Choroid plexus epithelial cell (primary cell): ENCODE measurements around the gene MAP3K5.

ENCODE experiments used
- DNase-seq: peaks from one replicate; pipeline ENCODE4 v3.0.0-alpha.2; 2010; ENCODE audit warnings: low read depth
- H3K4me3 ChIP-seq: 2 replicates; pipeline ENCODE4 v1.5.1; 2011; ENCODE audit warnings: low read depth, mild to moderate bottlenecking, control low read depth, low read length, moderate library complexity
- CTCF ChIP-seq: conservative IDR thresholded peaks from 2 replicates; pipeline ENCODE4 v1.5.1; 2011; ENCODE audit warnings: low read depth, mild to moderate bottlenecking, control low read depth, inconsistent platforms, low read length, moderate library complexity

The MAP3K5 gene

DNA sequence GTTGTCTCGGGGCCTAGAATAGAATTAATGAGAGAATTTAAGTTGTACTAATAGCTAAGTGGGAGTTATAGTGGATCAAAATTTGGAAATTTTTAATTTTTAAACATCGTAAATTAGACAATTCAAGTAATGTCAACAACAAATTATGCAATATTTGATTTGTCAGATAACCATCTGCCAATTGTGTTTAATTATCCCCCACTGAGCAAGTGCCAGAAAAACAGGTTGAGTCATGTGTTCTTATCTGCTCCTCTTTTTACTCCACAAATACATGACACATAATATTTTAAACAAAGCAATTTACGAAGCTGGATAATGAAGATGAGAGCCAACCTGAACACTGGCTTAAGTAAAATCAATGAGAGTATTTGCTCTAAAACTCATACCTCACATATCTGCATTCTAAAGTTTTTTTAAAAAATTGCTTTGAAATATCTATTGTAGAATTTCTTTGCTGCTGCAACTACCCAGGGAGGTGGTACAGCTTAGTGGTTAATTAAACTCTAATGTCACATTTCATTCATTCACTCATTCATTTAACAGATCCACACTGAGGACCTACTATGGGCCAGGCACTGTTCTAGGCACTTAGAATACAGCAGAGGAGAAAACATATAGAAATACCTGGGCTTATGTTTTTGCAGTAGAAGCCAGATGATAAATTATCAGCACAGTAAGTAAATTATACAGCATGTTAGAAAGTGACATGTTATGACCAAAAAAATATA lies 184.9 kb downstream of the MAP3K5 start:
- no peak overlapping the region for H3K4me3 ChIP-seq
- DNase-seq = peak; percentile 41

DNA sequence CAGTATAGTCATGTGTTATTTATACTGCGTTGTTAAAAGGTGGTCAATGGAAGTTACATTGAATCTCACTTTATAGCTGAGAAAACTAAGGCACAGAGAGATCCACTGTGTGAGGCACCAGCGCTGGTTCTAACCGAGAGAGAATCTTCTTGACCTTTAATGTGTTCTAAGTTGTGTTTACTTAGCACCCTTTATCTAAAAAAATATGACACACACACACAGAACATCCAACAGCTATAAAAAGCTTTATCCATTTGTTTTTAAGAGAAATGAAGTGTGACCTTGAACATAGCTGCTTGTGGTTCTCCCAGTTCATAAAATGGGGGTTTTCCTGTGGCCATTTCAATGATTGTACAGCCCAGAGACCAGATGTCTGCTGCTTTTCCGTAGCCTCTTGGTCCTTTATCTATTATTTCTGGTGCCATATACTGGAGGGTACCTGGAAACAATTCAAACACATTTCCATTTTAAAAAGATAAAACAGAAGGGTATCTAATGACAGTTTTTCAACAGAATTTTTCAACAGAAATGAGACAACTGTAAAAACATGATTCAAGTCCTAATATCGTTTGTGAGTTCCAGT lies 187.3 kb downstream of the MAP3K5 start:
- no peak for TF ChIP-seq CTCF
- peak; percentile 64 for DNase-seq
- no peak overlapping the region for H3K4me3 ChIP-seq

More for the DNA sequence above, 184.9 kb downstream of the MAP3K5 start:
- TF ChIP-seq CTCF = no peak

- H3K4me3 ChIP-seq = no peak overlapping the region
- TF ChIP-seq CTCF = no peak
- DNase-seq = no peak
Measured at GRCh38 chr6:136604328-136604825, 187.9 kb downstream of the MAP3K5 start.

GRCh38 chr6:136600818-136601217 lies 191.5 kb downstream of the MAP3K5 start:
- TF ChIP-seq CTCF = no peak
- no peak for DNase-seq
- no peak overlapping the region for H3K4me3 ChIP-seq

- no peak for DNase-seq
- no peak for TF ChIP-seq CTCF
- no peak overlapping the region for H3K4me3 ChIP-seq
Measured at GRCh38 chr6:136599329-136600011, 192.8 kb downstream of the MAP3K5 start.

DNA sequence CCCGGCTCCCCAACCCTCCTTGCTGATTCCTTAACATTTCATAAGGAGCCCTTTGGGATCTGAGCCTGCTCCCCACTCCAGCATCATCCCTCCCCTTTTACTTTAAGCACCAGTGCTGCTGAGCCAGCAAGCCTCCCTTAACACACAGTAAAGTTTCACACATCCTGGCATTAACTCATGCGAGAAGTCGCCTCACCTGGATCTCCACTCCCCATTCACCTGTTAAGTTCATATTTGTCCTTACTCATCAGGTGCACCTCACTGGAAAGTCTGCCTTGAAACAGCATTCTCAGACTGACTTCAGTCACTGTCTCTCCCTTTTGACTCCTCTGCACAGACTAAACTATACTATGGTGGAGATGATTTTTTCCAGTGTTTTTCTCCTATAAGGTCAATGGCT lies 194.2 kb downstream of the MAP3K5 start:
- no peak overlapping the region for H3K4me3 ChIP-seq
- DNase-seq = no peak
- TF ChIP-seq CTCF = no peak
